SK-N-MC (cell line): ENCODE data around the gene TSHB.

Experiments
- EZH2 ChIP-seq: fragments of 200-600 bp; sonication (generic); IDR thresholded peaks from one replicate; pipeline ENCODE4 v1.6.1; 2017; ENCODE audit warnings: antibody characterized with exemption
- POLR2AphosphoS5 ChIP-seq: IDR thresholded peaks from 2 replicates; pipeline ENCODE4 v1.6.1; 2012; ENCODE audit warnings: mild to moderate bottlenecking, low read depth, low read length, borderline replicate concordance

DNA sequence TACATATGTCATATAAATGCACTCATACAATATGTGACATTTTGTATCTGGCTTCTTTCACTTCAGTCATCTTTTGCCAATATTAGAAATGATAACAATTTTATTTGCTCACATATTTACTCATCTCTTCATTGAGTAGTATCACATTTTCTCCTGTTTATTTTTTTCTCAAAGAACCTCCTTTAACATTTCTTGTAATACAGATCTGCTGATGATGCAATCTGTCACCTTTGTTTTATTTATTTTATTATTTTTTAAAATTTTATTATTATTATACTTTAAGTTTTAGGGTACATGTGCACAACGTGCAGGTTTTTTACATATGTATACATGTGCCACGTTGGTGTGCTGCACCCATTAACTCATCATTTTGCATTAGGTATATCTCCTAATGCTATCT lies 15.8 kb upstream of the TSHB start:
- no peak for TF ChIP-seq POLR2AphosphoS5
- TF ChIP-seq EZH2: no peak
